GM21737 (cell line): ENCODE results near the gene PHF1.
"Not testable (repeated sequence)": the region's sequence is repeated elsewhere in the genome, so short reads cannot be mapped to it uniquely, and the experiment has no call there.

Source experiments
- ATAC-seq: cut with Tn5 transposase; IDR thresholded peaks from one replicate; pipeline ENCODE4 v1.9.1; 2021; ENCODE audit warnings: mild to moderate bottlenecking, moderate library complexity; ENCODE audit not compliant: unreplicated experiment

The PHF1 gene

GRCh38 chr6:33410711-33411631 lies at the start of gene PHF1:
Gene PHF1 (plus strand): TSS chr6:33411014. CDS start chr6:33412264, 1,250 bp downstream.
- peak; percentile 27 for ATAC-seq

DNA sequence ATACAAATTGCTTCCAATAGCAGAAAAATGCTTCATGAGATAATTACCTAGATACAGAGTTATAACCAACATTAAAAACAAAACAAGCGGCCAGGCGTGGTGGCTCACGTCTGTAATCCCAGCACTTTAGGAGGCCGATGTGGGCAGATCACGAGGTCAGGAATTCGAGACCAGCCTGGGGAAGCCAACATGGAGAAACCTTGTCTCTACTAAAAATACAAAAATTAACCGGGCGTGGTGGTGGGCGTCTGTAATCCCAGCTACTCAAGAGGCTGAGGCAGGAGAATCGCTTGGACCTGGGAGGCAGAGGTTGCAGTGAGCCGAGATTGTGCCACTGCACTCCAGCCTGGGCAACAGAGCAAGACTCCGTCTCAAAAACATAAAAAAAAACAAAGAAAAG lies 47.3 kb upstream of the PHF1 start:
- ATAC-seq, result not testable (repeated sequence)

DNA sequence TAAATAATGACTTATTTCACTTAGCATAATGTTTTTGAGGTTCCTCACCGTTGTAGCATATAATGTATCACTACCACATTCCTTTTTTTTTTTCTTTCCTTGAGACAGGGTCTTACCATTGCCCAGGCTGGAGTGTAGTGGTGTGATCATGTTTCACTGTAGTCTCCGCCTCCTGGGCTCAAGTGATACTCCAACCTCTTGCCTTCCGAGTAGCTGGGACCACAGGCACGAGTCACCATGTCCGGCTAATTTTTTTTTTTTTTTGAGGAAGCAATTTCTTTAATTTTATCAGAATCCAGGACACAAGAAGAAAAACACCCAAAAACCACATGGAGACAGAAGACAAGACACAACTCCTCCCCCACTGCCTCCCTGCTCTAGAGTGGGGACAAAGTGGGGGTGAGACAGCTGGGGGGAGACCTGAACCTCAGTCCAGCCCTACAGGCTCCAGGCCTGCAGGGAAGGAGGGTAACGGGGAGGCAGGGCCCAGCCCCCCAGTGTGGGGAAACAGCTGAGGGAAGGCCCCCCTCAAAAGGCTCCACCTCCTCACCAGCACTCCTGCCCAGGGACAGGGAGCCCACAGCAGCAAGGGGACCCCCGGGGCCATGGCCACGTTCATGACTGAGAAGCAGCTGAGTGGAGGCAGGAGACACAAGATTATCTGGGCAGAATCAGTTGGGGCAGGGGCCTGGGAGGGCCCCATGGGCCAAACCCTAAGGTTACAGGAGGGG lies 46.2 kb upstream of the PHF1 start:
- not testable (repeated sequence) for ATAC-seq

- not testable (repeated sequence) for ATAC-seq
Measured at GRCh38 chr6:33365206-33365971, 45.4 kb upstream of the PHF1 start.

DNA sequence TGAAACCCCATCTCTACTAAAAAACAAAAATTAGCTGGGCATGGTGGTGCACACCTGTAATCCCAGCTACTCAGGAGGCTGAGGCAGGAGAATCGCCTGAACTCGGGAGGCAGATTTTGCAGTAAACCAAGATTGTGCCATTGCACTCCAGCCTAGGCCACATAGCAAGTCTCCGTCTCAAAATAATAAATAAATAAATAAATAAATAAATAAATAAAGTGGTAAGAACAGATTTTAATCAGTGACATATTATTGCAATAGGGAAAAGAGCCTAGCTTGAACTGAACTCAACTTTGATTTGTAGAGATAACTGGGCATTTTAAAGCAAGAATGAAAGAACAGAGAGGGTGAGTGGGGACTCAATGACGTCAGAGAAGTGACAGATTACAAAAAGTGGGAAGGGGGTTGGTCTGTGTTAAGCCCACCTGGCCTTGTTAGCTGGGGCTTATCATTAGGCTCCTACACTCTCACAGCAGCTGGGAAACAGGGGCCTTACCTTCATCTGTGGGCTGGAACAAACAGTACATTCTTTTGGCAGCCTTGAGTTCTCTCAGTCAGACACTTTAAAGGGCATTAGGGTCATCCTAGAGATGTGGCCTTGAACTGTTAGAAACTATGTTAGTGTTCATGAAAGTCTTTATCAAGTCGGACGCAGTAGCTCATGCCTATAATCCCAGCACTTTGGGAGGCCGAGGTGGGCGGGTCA lies 43.7 kb upstream of the PHF1 start:
- no peak for ATAC-seq

- ATAC-seq, result not testable (repeated sequence)
Measured at GRCh38 chr6:33367715-33368025, 43.1 kb upstream of the PHF1 start.

GRCh38 chr6:33371901-33372300 lies 38.9 kb upstream of the PHF1 start:
- not testable (repeated sequence) for ATAC-seq

- no peak for ATAC-seq
Measured at GRCh38 chr6:33372526-33373123, 38.2 kb upstream of the PHF1 start.

- ATAC-seq, result no peak
Measured at GRCh38 chr6:33373960-33374910, 36.6 kb upstream of the PHF1 start.

- ATAC-seq, result no peak
Measured at GRCh38 chr6:33375143-33375671, 35.6 kb upstream of the PHF1 start.

- ATAC-seq, result no peak
Measured at GRCh38 chr6:33377171-33377570, 33.6 kb upstream of the PHF1 start.

DNA sequence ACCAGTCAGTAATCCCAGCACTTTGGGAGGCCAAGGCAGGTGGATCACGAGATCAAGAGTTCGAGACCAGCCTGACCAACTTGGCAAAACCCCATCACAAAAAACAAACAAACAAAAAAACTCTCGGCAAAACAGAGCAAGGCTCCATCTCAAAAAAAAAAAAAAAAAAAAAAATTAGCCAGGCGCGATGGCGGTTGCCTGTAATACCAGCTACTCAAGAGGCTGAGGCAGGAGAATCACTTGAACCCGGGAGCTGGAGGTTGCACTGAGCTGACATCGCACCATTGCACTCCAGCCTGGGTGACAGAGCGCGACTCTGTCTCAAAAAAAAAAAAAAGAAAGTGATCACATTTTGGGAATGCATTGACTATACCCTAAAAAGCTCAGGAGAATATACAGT lies 31.6 kb upstream of the PHF1 start:
- not testable (repeated sequence) for ATAC-seq

DNA sequence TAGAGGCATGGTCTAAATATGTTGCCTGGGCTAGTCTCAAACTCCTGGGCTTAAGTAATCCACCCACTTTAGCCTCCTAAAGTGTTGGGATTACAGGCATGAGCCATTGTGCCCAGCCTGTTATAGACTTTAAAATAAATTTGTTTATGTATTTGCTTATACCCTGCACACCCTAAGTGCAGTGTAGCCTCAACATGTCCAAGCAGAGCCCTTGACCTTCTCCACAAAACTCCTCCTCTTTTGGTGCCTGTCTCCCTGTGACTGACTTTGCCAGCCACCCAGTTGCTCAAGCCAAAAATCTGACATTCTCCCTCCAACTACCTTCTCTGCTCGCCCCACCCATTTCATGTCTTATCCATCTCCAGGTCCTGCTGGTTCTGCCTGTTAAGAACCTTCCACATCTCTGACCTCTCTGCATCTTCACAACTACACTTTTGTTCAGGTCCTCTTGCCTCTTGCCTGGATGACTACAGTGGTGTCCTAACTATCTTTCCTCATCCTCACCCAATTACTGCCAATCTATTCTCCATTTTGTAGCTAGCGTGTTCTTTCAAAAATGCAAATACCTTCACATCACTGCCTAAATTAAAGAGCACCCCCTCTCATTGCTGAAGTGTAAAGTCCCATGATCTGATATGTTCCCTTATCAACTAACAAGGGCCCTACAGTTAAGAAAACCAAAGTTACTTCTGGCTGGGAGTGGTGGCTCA lies 30.4 kb upstream of the PHF1 start:
- no peak for ATAC-seq

DNA sequence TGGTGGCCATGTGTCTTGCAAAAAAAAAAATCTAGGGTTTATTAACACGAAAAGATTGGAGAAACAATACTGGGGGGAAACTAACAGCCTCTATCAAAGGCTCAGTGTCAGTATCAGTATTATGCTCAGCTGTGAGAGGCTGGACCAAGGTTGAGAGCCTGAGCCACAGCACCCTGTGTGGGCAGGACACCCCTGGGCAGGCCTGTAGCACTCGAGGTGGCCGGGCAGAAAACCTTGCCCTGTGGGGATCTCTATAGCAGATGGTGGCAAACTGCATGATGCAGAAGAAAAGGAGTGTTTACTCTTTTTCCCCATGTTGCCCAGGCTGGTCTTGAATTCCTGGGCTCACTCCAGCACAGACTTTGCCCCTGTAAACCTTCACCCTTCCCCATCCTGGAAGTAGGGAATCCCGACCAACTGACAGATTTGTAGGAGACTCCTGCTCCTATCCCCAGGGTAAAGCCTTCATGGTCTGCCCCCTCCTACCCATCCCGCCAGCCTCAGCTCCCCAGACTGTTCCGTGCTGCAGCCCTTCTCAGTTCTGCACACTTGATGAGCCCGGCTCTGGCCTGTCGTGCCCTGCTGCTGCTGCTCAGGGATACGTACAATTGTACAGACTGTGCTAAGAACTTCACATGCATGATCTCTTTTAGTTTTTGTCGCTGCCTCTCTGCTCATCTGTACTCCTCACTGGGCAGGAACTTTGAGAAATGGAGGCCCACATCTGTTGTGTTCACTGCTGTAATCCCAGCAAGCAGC lies 27.2 kb upstream of the PHF1 start:
- ATAC-seq, result no peak

GRCh38 chr6:33384581-33385020 lies 26.2 kb upstream of the PHF1 start:
- no peak for ATAC-seq

GRCh38 chr6:33390173-33390572 lies 20.6 kb upstream of the PHF1 start:
- ATAC-seq, result no peak

GRCh38 chr6:33390767-33391277 lies 20.0 kb upstream of the PHF1 start:
- ATAC-seq, result no peak
